HEK293T (cell line): ENCODE measurements around the gene FN3K.

Source experiments
- CTCF ChIA-PET: fragments of 350-600 bp; formaldehyde crosslinking; extraction: SDS; loops from one replicate; lab custom pipeline; 2021; ENCODE audit warnings: antibody characterized with exemption, inconsistent platforms; lab: Yijun Ruan, JAX
- POLR2A ChIA-PET: fragments of 350-600 bp; formaldehyde crosslinking; extraction: SDS; loops from one replicate; lab custom pipeline; 2020; ENCODE audit warnings: antibody characterized with exemption, inconsistent platforms; lab: Yijun Ruan, JAX
- DNase-seq: peaks from one replicate; pipeline ENCODE4 v3.0.0; 2012; ENCODE audit warnings: mixed read lengths; ENCODE audit errors: extremely low spot score
- ARNT ChIP-seq: fragments of 450-650 bp; IDR thresholded peaks from 2 replicates; pipeline ENCODE4 v1.6.1; 2017; ENCODE audit warnings: mild to moderate bottlenecking
- BHLHE40 ChIP-seq: fragments of 450-650 bp; IDR thresholded peaks from 2 replicates; pipeline ENCODE4 v1.6.1; 2016; ENCODE audit warnings: mild to moderate bottlenecking, moderate library complexity, borderline replicate concordance
- CTBP1 ChIP-seq: fragments of 450-650 bp; IDR thresholded peaks from 2 replicates; pipeline ENCODE4 v1.6.1; 2016; ENCODE audit warnings: borderline replicate concordance
- ELF4 ChIP-seq: fragments of 450-650 bp; IDR thresholded peaks from 2 replicates; pipeline ENCODE4 v1.6.1; 2017; ENCODE audit warnings: antibody characterized with exemption
- FOXA1 ChIP-seq: fragments of 450-650 bp; IDR thresholded peaks from 2 replicates; pipeline ENCODE4 v1.6.1; 2016; ENCODE audit warnings: mild to moderate bottlenecking
- FOXK2 ChIP-seq: fragments of 450-650 bp; IDR thresholded peaks from 2 replicates; pipeline ENCODE4 v1.6.1; 2016; ENCODE audit warnings: mild to moderate bottlenecking
- FOXM1 ChIP-seq: fragments of 450-650 bp; IDR thresholded peaks from 2 replicates; pipeline ENCODE4 v1.6.1; 2017; ENCODE audit warnings: mild to moderate bottlenecking, borderline replicate concordance
- HDGF ChIP-seq: fragments of 450-650 bp; IDR thresholded peaks from 2 replicates; pipeline ENCODE4 v1.6.1; 2017; ENCODE audit warnings: antibody characterized with exemption, borderline replicate concordance
- L3MBTL2 ChIP-seq: fragments of 450-650 bp; conservative IDR thresholded peaks from 2 replicates; pipeline ENCODE4 v1.6.1; 2016; ENCODE audit warnings: mild to moderate bottlenecking
- LEF1 ChIP-seq: fragments of 450-650 bp; IDR thresholded peaks from 2 replicates; pipeline ENCODE4 v1.6.1; 2017; ENCODE audit warnings: mild to moderate bottlenecking, borderline replicate concordance
- NFRKB ChIP-seq: fragments of 450-650 bp; IDR thresholded peaks from 2 replicates; pipeline ENCODE4 v1.6.1; 2016; ENCODE audit warnings: mild to moderate bottlenecking, moderate library complexity
- PKNOX1 ChIP-seq: fragments of 450-650 bp; IDR thresholded peaks from 2 replicates; pipeline ENCODE4 v1.6.1; 2016
- SP1 ChIP-seq: fragments of 450-650 bp; IDR thresholded peaks from 2 replicates; pipeline ENCODE4 v1.6.1; 2017
- SUZ12 ChIP-seq: fragments of 450-650 bp; IDR thresholded peaks from 2 replicates; pipeline ENCODE4 v1.6.1; 2016; ENCODE audit warnings: mild to moderate bottlenecking
- TARDBP ChIP-seq: fragments of 450-650 bp; IDR thresholded peaks from 2 replicates; pipeline ENCODE4 v1.6.1; 2016
- ZNF384 ChIP-seq: fragments of 450-650 bp; IDR thresholded peaks from 2 replicates; pipeline ENCODE4 v1.6.1; 2016

FN3K gene

GRCh38 chr17:82732118-82732743 lies 3.2 kb upstream of the FN3K start:
- ChIA-PET POLR2A (interaction anchor here (1.9 kb wide), 1 partner anchor 16 kb away, joined by 5 read pairs; the partner anchor contains the start of gene FN3KRP), CTCF (no interaction called here)

GRCh38 chr17:82736511-82737185 lies 1.2 kb downstream of the FN3K start:
- DNase-seq, result no peak
- TF ChIP-seq ELF4, result no peak
- ChIA-PET CTCF (no interaction called here), POLR2A (no interaction called here)

More at GRCh38 chr17:82732118-82732743, 3.2 kb upstream of the FN3K start:
- no peak for DNase-seq
- TF ChIP-seq SP1 (no peak), FOXK2 (no peak), ZNF384 (no peak), LEF1 (no peak), FOXA1 (no peak), SUZ12 (no peak), PKNOX1 (no peak), NFRKB (no peak), ARNT (no peak), L3MBTL2 (no peak), ELF4 (no peak), BHLHE40 (no peak), HDGF (no peak)

GRCh38 chr17:82737967-82738877 lies 2.8 kb downstream of the FN3K start:
- no peak for DNase-seq
- TF ChIP-seq SUZ12 (no peak), LEF1 (no peak), HDGF (no peak), FOXA1 (no peak), NFRKB (no peak), SP1 (no peak), ELF4 (no peak), L3MBTL2 (no peak), ARNT (no peak), FOXM1 (no peak), BHLHE40 (no peak), TARDBP (no peak), CTBP1 (no peak), PKNOX1 (no peak), ZNF384 (no peak), FOXK2 (no peak)
- ChIA-PET POLR2A (no interaction called here), CTCF (no interaction called here)

DNA sequence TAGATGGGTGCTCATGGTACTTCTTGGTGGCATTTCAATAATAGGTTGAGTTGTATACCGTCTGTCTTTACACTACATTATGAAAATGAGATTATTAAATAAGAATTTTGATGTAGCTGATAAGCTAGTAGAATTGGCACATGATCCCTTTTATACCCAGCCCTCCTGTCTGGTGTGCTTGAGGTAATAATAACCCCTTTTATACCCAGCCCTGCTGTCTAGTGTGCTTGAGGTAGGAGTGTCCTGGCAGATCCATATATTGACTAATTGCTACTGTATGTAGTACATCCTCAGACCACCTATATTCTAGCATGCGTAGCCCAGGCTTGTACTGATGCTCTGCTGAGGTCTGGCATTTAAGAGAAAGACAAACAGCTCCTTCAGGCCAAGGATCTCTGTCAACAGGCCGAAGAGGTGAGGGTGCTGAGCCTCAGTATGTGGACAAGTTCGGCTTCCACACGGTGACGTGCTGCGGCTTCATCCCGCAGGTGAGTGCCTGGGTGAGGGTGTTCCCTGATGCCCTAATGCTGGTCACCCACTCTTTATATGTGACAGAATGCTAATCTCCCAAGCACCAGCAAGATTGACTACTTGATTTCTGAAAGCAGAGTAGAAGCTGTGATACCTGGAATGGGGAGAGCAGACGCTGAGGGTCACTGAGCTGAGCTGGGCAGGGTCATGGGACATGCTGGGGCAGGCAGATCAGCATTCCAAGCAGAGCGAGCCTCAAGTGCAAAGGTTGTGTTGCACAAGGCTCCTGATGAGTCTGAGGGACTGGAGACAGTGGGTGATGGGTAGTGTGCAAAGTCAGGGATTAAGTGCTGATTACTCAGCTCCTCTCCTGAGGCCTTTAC lies 5.7 kb downstream of the FN3K start:
- ChIA-PET POLR2A (no interaction called here), CTCF (no interaction called here)
- DNase-seq, result no peak

More for the DNA sequence above, 5.7 kb downstream of the FN3K start:
- no peak for TF ChIP-seq BHLHE40
- TF ChIP-seq L3MBTL2, result no peak
- TF ChIP-seq FOXK2, result no peak
- no peak for TF ChIP-seq FOXM1
- TF ChIP-seq ZNF384, result no peak
- TF ChIP-seq CTBP1, result no peak
- TF ChIP-seq PKNOX1, result no peak
- TF ChIP-seq ARNT, result no peak
- TF ChIP-seq FOXA1, result no peak
- no peak for TF ChIP-seq NFRKB
- no peak for TF ChIP-seq SP1
- TF ChIP-seq HDGF, result no peak
- no peak for TF ChIP-seq LEF1
- no peak for TF ChIP-seq TARDBP
- no peak for TF ChIP-seq ELF4
